Pancreas (tissue), 10 donors: Measurements from ENCODE around the gene CELF4. TPM values are rescaled to one million over a fixed set of nuclear protein-coding genes. Genes with fewer than 3 reads are reported as not detected.

Experiments used
- ATAC-seq, 4 donors: fragments of 200-7000 bp; cut with Tn5 transposase; one replicate each; pipeline versions ENCODE4 v1.8.0 to v1.9.1; 2020; ENCODE audit warnings: mild to moderate bottlenecking in 4 of 4, moderate library complexity in 4 of 4
- DNase-seq, 6 donors: peaks; one replicate each; pipeline ENCODE4 v3.0.0-alpha.2; 2020
- FAIRE-seq: peaks from 2 replicates; lab custom pipeline; 2012; peaks lifted over from hg19 to GRCh38; lab: Jason Lieb, UNC
- H3K27ac ChIP-seq, 4 donors: fragments of 200-600 bp; sonication (generic); 1 replicate in 3 of 4; 2 replicates in 1 of 4; pipeline versions ENCODE4 v1.5.0 to v1.8.0; 2020
- H3K27me3 ChIP-seq, 4 donors: fragments of 200-600 bp; one replicate each; pipeline ENCODE4 v1.8.0; 2021
- H3K36me3 ChIP-seq, 3 donors: fragments of 200-600 bp; sonication (generic) in 1 of 3; one replicate each; pipeline versions ENCODE4 v1.5.0 to v1.8.0; 2020 to 2021
- H3K4me1 ChIP-seq, 3 donors: fragments of 200-600 bp; one replicate each; pipeline ENCODE4 v1.8.0; 2021
- H3K4me3 ChIP-seq, 4 donors: fragments of 200-600 bp; sonication (generic) in 2 of 4; one replicate each; pipeline versions ENCODE4 v1.5.0 to v1.8.0; 2020 to 2021
- H3K9me3 ChIP-seq, 4 donors: fragments of 200-600 bp; one replicate each; pipeline ENCODE4 v1.8.0; 2021
- CTCF ChIP-seq, 4 donors: fragments of 200-600 bp; sonication (generic) in 3 of 4; IDR thresholded peaks; one replicate each; pipeline versions ENCODE4 v1.5.0 to v1.8.0; 2021; ENCODE audit warnings: antibody characterized with exemption in 4 of 4
- WGBS, 2 donors: extraction: QIAGEN DNeasy Blood & Tissue Kit; methylation state at CpG; one replicate each; pipeline ENCODE4 v1.1.7; 2013; 5-methylcytosine and 5-hydroxymethylcytosine counted together
- intact Hi-C, 3 donors: fragments of 100-400 bp; cut with DNase I; formaldehyde crosslinking; loops; one replicate each; pipeline versions ENCODE4 v1.11.1 to v1.14.2; 2022
- polyA plus RNA-seq, 2 donors: library from polyadenylated mRNA; stranded (reverse); fragments of 200-250 nt; gene quantifications; one replicate each; pipeline ENCODE4 v1.2.3, GENCODE V29; 2013
- total RNA-seq, 6 donors: library from RNA; stranded (reverse); fragmentation: NEBNext Ultra II Directional in 4 of 6; extraction: Animal tissue kit (Norgen Biotek cat#: 25700) in 4 of 6; gene quantifications; one replicate each; pipeline versions ENCODE4 v1.2.1 to v1.2.4, GENCODE V29; 2021 to 2023
- donor health status: healthy with polysubstance abuse.
- donor health status: DM: no; HTN: no; CAD: no; lungs with moderate emphysema.
- donor health status: DM: no; HTN: no; CAD: no.
- donor health status: control.
- donor health status: control.
- donor health status: Bipolar disorder and iron deficiency.
- donor health status: DM: yes; HTN: yes; CAD: no.
- donor health status: DM: no; HTN: no; CAD: no.
- donor health status: DM: no; HTN: no; CAD: no.
- donor health status: DM: yes; HTN: yes; CAD: no.

Gene CELF4
- total and polyA plus RNA-seq, 8 donors = 1.0 to 10.0 (median 2.8) TPM

DNA sequence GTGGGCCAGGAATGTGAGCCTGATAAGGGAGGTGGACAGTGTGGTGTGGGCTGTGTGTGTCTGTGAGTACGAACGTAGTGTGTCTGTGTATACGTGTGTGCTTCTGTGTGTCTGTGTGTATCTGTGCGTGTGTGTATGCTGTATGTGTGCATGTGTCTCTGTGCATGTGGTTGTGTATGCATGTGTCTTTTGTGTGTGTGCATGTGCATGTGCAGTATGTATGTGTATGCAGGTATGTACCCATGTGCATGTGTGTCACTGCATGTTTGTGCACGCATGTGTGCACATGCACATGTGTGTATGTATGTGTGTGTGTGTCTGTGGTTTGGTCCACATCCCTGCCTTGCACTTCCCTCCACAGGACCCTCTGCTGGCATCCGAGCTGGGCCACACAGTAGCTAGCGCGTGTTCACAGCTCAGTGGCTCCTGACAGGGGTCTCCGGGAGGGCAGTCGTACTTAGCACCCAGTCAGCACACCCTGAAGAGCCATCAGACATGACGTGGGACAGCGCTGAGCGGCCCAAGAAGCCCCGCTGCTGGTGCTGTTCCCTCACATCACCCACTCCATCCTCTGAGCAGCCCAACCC, 114.3 kb downstream of the CELF4 start:
- no peak for TF ChIP-seq CTCF (IDR thresholded peaks at IDR 0.05)
- intact Hi-C loops = loop anchor here in 1 of 3 donors (10.0 kb wide), 1 partner anchor 83 kb away; no protein-coding TSS in a partner anchor

DNA sequence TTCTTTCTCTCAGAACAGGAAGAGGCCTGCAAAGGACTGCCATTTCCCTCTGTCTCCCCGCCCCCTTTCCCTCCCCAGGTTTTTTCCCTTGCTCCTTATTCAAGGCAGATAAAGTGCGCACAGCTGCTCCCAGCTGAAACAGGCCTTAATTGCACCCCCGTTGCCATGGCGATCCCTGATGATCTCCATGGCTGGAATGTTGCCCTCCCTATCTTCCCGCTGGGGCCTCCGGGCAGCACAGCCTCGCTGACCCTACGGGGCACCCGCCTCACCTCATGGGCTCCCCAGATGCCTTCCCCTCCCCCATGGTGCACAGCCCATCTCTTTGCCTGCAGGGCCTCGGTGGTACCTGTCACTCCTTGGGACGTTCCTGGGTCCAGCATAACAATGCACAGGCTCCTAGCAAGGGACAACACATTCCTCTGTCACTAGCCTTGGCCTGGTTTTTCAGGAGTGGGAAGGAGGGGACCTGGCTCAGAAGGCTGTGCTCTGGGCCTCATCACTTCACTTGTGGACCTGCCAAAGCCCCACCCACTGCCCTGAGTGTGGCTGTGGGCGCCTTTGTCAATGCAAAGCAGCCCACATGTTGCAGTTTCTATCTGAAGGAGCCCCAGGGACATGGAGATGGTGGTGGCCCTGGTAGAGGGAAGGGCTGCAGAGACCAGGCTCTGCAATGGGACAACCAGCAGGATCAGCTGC, 115.0 kb downstream of the CELF4 start:
- no peak for TF ChIP-seq CTCF (IDR thresholded peaks at IDR 0.05)
- no peak overlapping the region for H3K27ac ChIP-seq
- 30 to 35% methylated on average over 12 of the region's 12 CpGs for WGBS, 2 donors

More for the DNA sequence above, 114.3 kb downstream of the CELF4 start:
- H3K27ac ChIP-seq = no peak overlapping the region
- no peaks in the 10 kb centered on the region for H3K9me3 ChIP-seq
- H3K4me3 ChIP-seq = no peak overlapping the region
- H3K27me3 ChIP-seq = no peaks in the 10 kb centered on the region
- no peak for DNase-seq
- no peaks in the 10 kb centered on the region for H3K4me1 ChIP-seq
- no peak for ATAC-seq
- FAIRE-seq = no peak
- H3K36me3 ChIP-seq = no peaks in the 10 kb centered on the region
- 81 to 90% methylated on average over 14 of the region's 14 CpGs for WGBS, 2 donors

GRCh38 chr18:37449618-37450017, 116.0 kb downstream of the CELF4 start:
- DNase-seq (no peak), ATAC-seq (no peak), FAIRE-seq (no peak)
- no peak for TF ChIP-seq CTCF (IDR thresholded peaks at IDR 0.05)
- no peak overlapping the region for H3K4me3 ChIP-seq
- 60 to 83% methylated on average over 2 of the region's 2 CpGs for WGBS, 2 donors
- H3K36me3 ChIP-seq = no peaks in the 10 kb centered on the region
- H3K27me3 ChIP-seq = no peaks in the 10 kb centered on the region
- H3K27ac ChIP-seq = no peak overlapping the region
- no peaks in the 10 kb centered on the region for H3K4me1 ChIP-seq
- intact Hi-C loops = loop anchor here in 1 of 3 donors (10.0 kb wide), 1 partner anchor 85 kb away; no protein-coding TSS in a partner anchor
- no peaks in the 10 kb centered on the region for H3K9me3 ChIP-seq

More for the DNA sequence above, 115.0 kb downstream of the CELF4 start:
- DNase-seq = peak in 1 of 6 donors; percentile 24
- FAIRE-seq = no peak
- no peak overlapping the region for H3K4me3 ChIP-seq
- peak in 2 of 4 donors; percentile 57 to 73 for ATAC-seq
- intact Hi-C loops = loop anchor here in 1 of 3 donors (10.0 kb wide), 1 partner anchor 84 kb away; no protein-coding TSS in a partner anchor
- no peaks in the 10 kb centered on the region for H3K27me3 ChIP-seq
- H3K4me1 ChIP-seq = no peaks in the 10 kb centered on the region
- H3K36me3 ChIP-seq = no peaks in the 10 kb centered on the region
- no peaks in the 10 kb centered on the region for H3K9me3 ChIP-seq

GRCh38 chr18:37448946-37449345, 116.7 kb downstream of the CELF4 start:
- Histone ChIP-seq H3K4me3 (no peak overlapping the region), H3K4me1 (no peaks in the 10 kb centered on the region), H3K27ac (no peak overlapping the region), H3K36me3 (no peaks in the 10 kb centered on the region), H3K27me3 (no peaks in the 10 kb centered on the region), H3K9me3 (no peaks in the 10 kb centered on the region)
- TF ChIP-seq CTCF (IDR thresholded peaks at IDR 0.05) = no peak
- 71 to 75% methylated on average over 4 of the region's 4 CpGs for WGBS, 2 donors
- FAIRE-seq (no peak), ATAC-seq (no peak), DNase-seq (no peak)
- intact Hi-C loops = no loop called here
